Cardiac muscle cell (in vitro differentiated cells and primary cell): ENCODE data around the gene WNT11. TPM values are rescaled to one million over a fixed set of nuclear protein-coding genes. Genes with fewer than 3 reads are reported as not detected.
A peak's percentile ranks its signal among the peaks of the same experiment; 100 is the strongest.

Source experiments
- DNase-seq, 2 donors: peaks; one replicate each; pipeline versions ENCODE4 v3.0.0 to v3.0.0-alpha.2; 2010 to 2017; ENCODE audit warnings: low read depth in 1 of 2, low spot score in 1 of 2
- H3K27ac ChIP-seq: fragments of 200-600 bp; sonication (generic); 2 replicates; pipeline ENCODE4 v1.5.1; 2016
- H3K27me3 ChIP-seq: fragments of 200-600 bp; sonication (generic); 2 replicates; pipeline ENCODE4 v1.6.0; 2016; ENCODE audit warnings: control low read depth
- H3K36me3 ChIP-seq: fragments of 200-600 bp; sonication (generic); 2 replicates; pipeline ENCODE4 v1.5.1; 2016; ENCODE audit warnings: control low read depth
- H3K4me1 ChIP-seq: fragments of 200-600 bp; sonication (generic); 2 replicates; pipeline ENCODE4 v1.8.1; 2017; ENCODE audit warnings: low read depth, mild to moderate bottlenecking, mixed run types
- H3K4me3 ChIP-seq: fragments of 200-600 bp; sonication (generic); 2 replicates; pipeline ENCODE4 v1.5.1; 2016; ENCODE audit warnings: mild to moderate bottlenecking
- H3K9me3 ChIP-seq: fragments of 200-600 bp; sonication (generic); 2 replicates; pipeline ENCODE4 v1.5.1; 2017; ENCODE audit warnings: low read depth, mild to moderate bottlenecking, control low read depth
- polyA plus RNA-seq: library from polyadenylated mRNA; unstranded; fragments of >200 nt; fragmentation: Nextera tagmentation; extraction: Ambion mirVana; gene quantifications from 2 replicates; pipeline ENCODE4 v1.2.1, GENCODE V29; 2016
- total RNA-seq: library from RNA; depleted of rRNA; stranded (reverse); fragments of >200 nt; gene quantifications from 2 replicates; pipeline ENCODE4 v1.2.3, GENCODE V29; 2016
- TF ChIP-seq, protein P1 (sequence below): IDR thresholded peaks from 2 replicates; pipeline ENCODE4 v1.5.1; 2012; ENCODE audit warnings: low read depth, mild to moderate bottlenecking, low read length

Gene WNT11
- total and polyA plus RNA-seq, 2 experiments from 2014 or later: 87.9 to 107 TPM

DNA sequence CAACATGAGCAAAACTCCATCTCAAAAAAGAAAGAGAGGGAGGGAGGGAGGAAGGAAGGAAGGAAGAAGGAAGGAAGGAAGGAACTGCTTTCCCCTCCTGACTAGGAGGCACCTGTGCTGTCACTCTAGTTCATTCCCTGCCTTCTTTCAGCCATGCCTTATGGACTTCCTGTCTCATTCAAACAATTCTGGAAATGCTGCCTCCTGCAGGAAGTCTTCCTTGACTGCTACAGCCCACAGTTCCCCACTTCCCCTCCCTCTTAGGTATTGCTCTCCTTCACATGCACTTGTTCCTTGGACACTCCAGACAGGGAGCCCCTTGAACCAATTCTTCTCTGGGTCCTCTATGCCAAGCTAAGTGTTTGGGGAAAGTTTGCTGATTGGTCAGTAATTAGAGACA is 31.6 kb upstream of the WNT11 start:
- Histone ChIP-seq H3K36me3 (no peaks in the 10 kb centered on the region), H3K27me3 (no peaks in the 10 kb centered on the region), H3K9me3 (no peaks in the 10 kb centered on the region), H3K27ac (no peak overlapping the region), H3K4me3 (no peak overlapping the region), H3K4me1 (peaks cover 3% of the 10 kb centered on the region)
- DNase-seq: no peak
- TF ChIP-seq, protein P1, sequence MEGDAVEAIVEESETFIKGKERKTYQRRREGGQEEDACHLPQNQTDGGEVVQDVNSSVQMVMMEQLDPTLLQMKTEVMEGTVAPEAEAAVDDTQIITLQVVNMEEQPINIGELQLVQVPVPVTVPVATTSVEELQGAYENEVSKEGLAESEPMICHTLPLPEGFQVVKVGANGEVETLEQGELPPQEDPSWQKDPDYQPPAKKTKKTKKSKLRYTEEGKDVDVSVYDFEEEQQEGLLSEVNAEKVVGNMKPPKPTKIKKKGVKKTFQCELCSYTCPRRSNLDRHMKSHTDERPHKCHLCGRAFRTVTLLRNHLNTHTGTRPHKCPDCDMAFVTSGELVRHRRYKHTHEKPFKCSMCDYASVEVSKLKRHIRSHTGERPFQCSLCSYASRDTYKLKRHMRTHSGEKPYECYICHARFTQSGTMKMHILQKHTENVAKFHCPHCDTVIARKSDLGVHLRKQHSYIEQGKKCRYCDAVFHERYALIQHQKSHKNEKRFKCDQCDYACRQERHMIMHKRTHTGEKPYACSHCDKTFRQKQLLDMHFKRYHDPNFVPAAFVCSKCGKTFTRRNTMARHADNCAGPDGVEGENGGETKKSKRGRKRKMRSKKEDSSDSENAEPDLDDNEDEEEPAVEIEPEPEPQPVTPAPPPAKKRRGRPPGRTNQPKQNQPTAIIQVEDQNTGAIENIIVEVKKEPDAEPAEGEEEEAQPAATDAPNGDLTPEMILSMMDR: no peak

DNA sequence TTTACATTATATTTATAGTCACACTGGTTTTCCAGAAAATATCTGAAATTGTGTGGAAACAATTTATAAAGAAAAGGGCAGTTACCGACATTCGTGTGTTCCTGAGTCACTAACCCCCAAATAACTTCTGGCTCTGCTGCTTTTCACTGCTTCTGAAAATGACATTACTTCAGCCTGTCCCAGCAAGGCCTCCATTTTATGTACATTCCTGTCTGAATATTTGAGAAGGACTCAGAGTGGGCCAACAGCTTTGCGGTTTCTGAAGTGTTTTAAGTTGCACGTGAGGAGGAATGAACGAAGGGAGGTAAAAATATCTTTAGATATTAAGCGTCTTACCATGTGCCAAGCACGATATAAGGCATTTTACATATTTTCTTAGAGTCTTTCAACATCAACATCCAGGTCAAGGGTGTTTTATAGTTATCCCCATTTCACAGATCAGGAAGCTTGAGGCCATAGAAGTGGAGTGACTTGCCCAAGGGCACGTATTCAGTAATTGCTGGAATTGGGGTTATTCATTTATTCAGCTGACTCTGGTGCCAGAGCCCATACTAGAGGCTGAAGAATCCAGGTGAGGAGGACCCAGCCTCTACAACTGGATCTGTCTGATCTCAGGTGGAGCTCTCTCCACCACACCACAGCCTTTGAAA is 30.8 kb upstream of the WNT11 start:
- no peak for DNase-seq
- peaks cover 3% of the 10 kb centered on the region for H3K4me1 ChIP-seq
- H3K9me3 ChIP-seq: no peaks in the 10 kb centered on the region
- H3K27ac ChIP-seq: no peak overlapping the region
- TF ChIP-seq, protein P1: no peak
- no peak overlapping the region for H3K4me3 ChIP-seq
- H3K27me3 ChIP-seq: no peaks in the 10 kb centered on the region
- H3K36me3 ChIP-seq: no peaks in the 10 kb centered on the region

DNA sequence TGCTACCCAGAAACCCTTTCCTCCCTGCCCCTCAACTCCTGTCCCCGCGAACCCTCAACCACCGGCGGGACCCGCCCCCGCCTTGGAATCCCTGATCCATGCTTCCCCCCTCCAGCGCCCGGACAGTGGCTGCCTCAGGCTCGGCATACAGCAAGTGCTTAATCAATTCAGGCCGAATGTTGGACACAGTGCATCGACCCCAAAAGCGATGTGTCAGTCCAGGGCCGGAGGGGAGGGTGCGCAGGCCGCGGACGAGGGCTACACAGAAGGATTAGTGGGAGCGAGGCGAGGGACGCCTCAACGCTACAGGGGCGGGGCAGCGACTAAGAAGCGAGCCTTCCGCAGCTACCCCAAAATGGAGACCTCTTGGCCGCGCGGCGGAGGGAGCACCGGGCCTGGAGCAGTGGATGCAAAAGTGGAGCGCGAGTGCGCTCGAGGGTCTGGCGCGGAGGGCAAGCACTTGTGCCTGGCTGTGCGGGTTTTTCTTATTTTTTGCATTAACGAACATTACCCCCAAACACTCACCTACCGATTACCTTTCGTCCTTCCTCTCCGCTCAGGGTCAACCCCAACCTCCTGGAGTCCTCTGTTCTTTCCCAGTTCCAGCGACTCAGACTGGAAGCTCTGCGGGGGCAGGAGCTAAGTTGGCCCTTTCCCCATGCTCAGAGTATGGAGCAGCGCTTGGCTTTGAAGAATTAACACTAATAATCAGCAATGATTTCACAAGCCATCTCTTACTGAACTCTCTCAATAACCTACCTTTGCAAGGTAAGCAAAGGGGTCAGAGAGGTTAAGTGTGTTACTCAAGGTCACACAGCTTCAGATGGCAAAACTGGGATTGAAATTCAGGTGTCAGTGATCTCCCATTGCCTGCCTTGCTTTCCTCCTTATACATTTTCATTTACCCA is 30.0 kb upstream of the WNT11 start:
- TF ChIP-seq, protein P1: no peak
- Histone ChIP-seq H3K36me3 (no peaks in the 10 kb centered on the region), H3K27me3 (no peaks in the 10 kb centered on the region), H3K4me3 (peak overlapping the region; percentile 82), H3K27ac (peak overlapping the region; percentile 17), H3K4me1 (peaks cover 3% of the 10 kb centered on the region), H3K9me3 (no peaks in the 10 kb centered on the region)
- peak; percentile 71 to 81 for DNase-seq

DNA sequence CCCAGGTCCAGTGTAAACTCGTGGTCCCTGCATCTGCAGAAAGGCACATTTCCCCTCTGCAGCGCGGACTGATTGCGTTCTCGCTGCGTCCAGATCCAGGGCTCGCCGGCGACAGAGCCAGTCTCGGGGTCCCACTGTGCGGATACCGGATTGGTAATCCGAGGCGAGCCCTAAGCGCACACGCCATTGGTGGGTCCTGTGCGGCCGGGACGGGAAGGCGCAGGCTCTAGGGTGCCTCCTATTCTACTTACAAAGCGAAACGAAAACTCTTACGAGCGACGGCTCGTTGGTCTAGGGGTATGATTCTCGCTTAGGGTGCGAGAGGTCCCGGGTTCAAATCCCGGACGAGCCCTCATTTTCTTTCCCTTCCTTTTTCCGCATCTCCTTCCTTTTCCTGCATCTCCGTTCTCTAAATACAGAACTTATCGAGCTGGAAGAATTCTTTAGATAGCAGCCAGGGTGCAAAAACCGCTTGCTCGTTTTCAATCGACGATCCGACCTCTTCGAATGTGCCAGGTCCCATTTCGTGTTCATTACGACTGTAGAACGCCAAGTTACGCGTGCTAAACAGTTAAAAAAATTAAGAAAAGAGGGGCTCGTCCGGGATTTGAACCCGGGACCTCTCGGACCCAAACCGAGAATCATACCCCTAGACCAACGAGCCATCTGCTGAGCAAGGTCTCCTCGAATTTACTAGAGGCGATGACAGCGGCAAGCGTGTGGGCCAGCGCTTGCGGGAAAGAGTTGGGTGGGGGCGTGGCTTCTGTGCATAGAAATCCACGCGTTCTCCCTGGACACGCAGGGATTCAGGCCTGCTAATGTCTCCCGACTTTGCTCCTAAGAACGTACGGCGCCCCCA is 29.2 kb upstream of the WNT11 start:
- TF ChIP-seq, protein P1: no peak
- no peaks in the 10 kb centered on the region for H3K27me3 ChIP-seq
- H3K27ac ChIP-seq: peak overlapping the region; percentile 77
- peaks cover 3% of the 10 kb centered on the region for H3K4me1 ChIP-seq
- no peaks in the 10 kb centered on the region for H3K36me3 ChIP-seq
- no peaks in the 10 kb centered on the region for H3K9me3 ChIP-seq
- peak; percentile 95 to 97 for DNase-seq
- peak overlapping the region; percentile 82 for H3K4me3 ChIP-seq
